Endodermal cell (in vitro differentiated cells): ENCODE data around the gene CNTNAP5. TPM values are rescaled to one million over a fixed set of nuclear protein-coding genes. Genes with fewer than 3 reads are reported as not detected.

Experiments used
- DNase-seq: peaks from one replicate; pipeline ENCODE4 v3.0.0-alpha.2; 2017
- H3K27ac ChIP-seq: 2 replicates; pipeline ENCODE4 v1.5.1; 2013; ENCODE audit warnings: mild to moderate bottlenecking, low read depth, low read length, moderate library complexity
- H3K27me3 ChIP-seq: 2 replicates; pipeline ENCODE4 v1.6.1; 2013; ENCODE audit warnings: mild to moderate bottlenecking, low read length, moderate library complexity; ENCODE audit not compliant: insufficient read depth, control insufficient read depth, poor library complexity, severe bottlenecking
- H3K36me3 ChIP-seq: 2 replicates; pipeline ENCODE4 v1.7.0; 2013; ENCODE audit warnings: mild to moderate bottlenecking, low read length, moderate library complexity; ENCODE audit not compliant: control insufficient read depth, insufficient read depth
- H3K4me1 ChIP-seq: one replicate; pipeline ENCODE4 v1.7.0; 2013; ENCODE audit warnings: low read length; ENCODE audit not compliant: control insufficient read depth, insufficient read depth
- H3K4me3 ChIP-seq: 2 replicates; pipeline ENCODE4 v1.5.1; 2013; ENCODE audit warnings: mild to moderate bottlenecking, low read length, moderate library complexity
- H3K9ac ChIP-seq: 2 replicates; pipeline ENCODE4 v1.6.1; 2013; ENCODE audit warnings: mild to moderate bottlenecking, low read length, moderate library complexity; ENCODE audit not compliant: poor library complexity, severe bottlenecking; ENCODE audit errors: extremely low read depth
- H3K9me3 ChIP-seq: 2 replicates; pipeline ENCODE4 v1.6.1; 2013; ENCODE audit warnings: mild to moderate bottlenecking, low read length, moderate library complexity; ENCODE audit not compliant: control insufficient read depth
- H3K27ac Mint-ChIP-seq: 2 replicates; pipeline ENCODE4 v1.8.0; 2020; ENCODE audit warnings: mixed read lengths
- H3K27me3 Mint-ChIP-seq: 2 replicates; pipeline ENCODE4 v1.8.0; 2021; ENCODE audit warnings: mild to moderate bottlenecking, mixed read lengths; ENCODE audit not compliant: insufficient read depth
- H3K36me3 Mint-ChIP-seq: 2 replicates; pipeline ENCODE4 v1.8.0; 2020; ENCODE audit warnings: low read depth, mixed read lengths
- H3K4me1 Mint-ChIP-seq: 2 replicates; pipeline ENCODE4 v1.8.0; 2020; ENCODE audit warnings: mixed read lengths
- H3K4me3 Mint-ChIP-seq: 2 replicates; pipeline ENCODE4 v1.8.0; 2020; ENCODE audit warnings: mild to moderate bottlenecking, moderate library complexity, mixed read lengths
- H3K9me3 Mint-ChIP-seq: 2 replicates; pipeline ENCODE4 v1.8.0; 2020; ENCODE audit warnings: mild to moderate bottlenecking, mixed read lengths
- WGBS, 2 experiments: methylation state at CpG; one replicate each; pipeline versions ENCODE4 v1.1.5 to v1.1.7; 2013; ENCODE audit warnings: missing lambda C conversion rate in 2 of 2, mixed read lengths in 1 of 2; ENCODE audit not compliant: insufficient coverage in 1 of 2, insufficient read length in 1 of 2; 5-methylcytosine and 5-hydroxymethylcytosine counted together
- total RNA-seq, 2 donors: library from RNA; stranded (reverse); fragmentation: NEBNext Ultra II Directional in 1 of 2; extraction: Animal tissue kit (Norgen Biotek cat#: 25700) in 1 of 2; gene quantifications; 2 replicates in 1 of 2; 3 replicates in 1 of 2; pipeline ENCODE4 v1.2.1, GENCODE V29; 2021
- TF ChIP-seq, protein P1 (sequence below): fragments of 200-600 bp; sonication (generic); conservative IDR thresholded peaks from 2 replicates; pipeline ENCODE4 v1.5.0; 2021; ENCODE audit warnings: antibody characterized with exemption, mild to moderate bottlenecking

The CNTNAP5 gene
- total RNA-seq, 2 donors from 2014 or later, result 0.70 to 4.4 TPM

DNA sequence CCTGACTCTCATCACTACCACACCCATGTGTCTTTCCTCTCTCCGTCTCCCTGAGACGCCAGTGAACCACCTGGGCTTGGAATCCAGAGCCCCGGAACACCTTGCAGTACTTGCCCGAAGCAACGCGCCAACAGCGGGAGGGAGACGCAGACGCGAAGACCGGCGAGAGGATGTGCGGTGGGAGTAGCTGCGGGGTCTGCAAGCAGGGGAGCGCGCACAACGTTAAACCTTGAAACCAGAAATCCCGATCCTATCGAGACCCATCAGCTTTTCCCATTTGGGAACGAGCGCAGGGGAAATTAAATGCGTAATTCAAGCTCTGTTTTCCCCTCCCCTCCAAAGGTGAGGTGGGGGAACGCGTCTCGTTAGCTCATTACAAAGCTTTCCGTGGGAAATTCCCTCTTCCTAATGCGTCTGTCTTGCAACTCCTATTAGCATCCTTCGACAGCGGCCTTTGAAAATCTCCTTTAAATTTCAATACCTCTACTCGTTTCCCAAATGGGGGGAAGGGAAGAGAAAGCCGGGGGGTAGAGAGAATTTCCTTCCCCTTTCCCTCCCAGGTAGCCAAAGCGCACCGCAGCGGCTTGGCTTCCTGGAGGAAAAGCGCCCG, 421 bp upstream of the CNTNAP5 start:
- H3K27me3 ChIP-seq, result peaks cover 58% of the 10 kb centered on the region
- Mint-ChIP-seq H3K4me1 (peaks cover 12% of the 10 kb centered on the region), H3K9me3 (no peaks in the 10 kb centered on the region), H3K27me3 (peaks cover 60% of the 10 kb centered on the region), H3K36me3 (no peaks in the 10 kb centered on the region), H3K4me3 (peak overlapping the region; percentile 59), H3K27ac (no peak overlapping the region)
- H3K9me3 ChIP-seq, result no peaks in the 10 kb centered on the region
- peak; percentile 77 for DNase-seq
- peak overlapping the region; percentile 32 for H3K9ac ChIP-seq
- H3K27ac ChIP-seq, result no peak overlapping the region
- 1 to 2% methylated on average over 9 to 35 of the region's 36 CpGs for WGBS, 2 experiments
- TF ChIP-seq, protein P1, sequence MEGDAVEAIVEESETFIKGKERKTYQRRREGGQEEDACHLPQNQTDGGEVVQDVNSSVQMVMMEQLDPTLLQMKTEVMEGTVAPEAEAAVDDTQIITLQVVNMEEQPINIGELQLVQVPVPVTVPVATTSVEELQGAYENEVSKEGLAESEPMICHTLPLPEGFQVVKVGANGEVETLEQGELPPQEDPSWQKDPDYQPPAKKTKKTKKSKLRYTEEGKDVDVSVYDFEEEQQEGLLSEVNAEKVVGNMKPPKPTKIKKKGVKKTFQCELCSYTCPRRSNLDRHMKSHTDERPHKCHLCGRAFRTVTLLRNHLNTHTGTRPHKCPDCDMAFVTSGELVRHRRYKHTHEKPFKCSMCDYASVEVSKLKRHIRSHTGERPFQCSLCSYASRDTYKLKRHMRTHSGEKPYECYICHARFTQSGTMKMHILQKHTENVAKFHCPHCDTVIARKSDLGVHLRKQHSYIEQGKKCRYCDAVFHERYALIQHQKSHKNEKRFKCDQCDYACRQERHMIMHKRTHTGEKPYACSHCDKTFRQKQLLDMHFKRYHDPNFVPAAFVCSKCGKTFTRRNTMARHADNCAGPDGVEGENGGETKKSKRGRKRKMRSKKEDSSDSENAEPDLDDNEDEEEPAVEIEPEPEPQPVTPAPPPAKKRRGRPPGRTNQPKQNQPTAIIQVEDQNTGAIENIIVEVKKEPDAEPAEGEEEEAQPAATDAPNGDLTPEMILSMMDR, result no peak
- H3K36me3 ChIP-seq, result no peaks in the 10 kb centered on the region
- H3K4me1 ChIP-seq, result peaks cover 4% of the 10 kb centered on the region
- peak overlapping the region; percentile 90 for H3K4me3 ChIP-seq

DNA sequence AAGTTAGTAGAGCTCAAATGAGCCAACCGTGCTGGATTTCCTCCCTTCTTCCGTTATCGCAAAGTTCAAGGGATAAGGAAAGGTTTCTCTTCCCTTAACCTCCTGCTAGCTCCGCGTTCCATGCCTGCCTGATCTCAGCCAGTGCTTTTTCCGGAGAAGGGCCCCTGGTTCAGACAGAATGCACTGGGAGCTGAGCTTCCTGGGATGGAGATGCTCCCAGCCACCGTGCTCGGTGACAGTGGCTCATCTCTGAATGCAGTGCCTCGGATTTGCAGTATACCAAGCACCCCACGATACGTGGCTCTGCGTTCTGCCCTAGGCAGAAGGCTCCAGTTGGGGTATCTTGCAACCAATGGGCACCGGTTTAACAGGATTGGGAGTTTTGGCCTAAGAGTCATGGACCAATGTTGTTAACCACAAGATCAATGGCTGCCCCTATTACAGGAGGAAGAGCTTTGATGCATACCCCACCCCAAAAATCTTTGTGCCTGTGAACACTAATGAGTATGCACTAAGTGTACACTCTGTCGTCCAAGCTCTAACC, 876 bp downstream of the CNTNAP5 start:
- H3K9ac ChIP-seq, result no peak overlapping the region
- peak overlapping the region; percentile 59 for H3K4me3 Mint-ChIP-seq
- H3K36me3 Mint-ChIP-seq, result no peaks in the 10 kb centered on the region

DNA sequence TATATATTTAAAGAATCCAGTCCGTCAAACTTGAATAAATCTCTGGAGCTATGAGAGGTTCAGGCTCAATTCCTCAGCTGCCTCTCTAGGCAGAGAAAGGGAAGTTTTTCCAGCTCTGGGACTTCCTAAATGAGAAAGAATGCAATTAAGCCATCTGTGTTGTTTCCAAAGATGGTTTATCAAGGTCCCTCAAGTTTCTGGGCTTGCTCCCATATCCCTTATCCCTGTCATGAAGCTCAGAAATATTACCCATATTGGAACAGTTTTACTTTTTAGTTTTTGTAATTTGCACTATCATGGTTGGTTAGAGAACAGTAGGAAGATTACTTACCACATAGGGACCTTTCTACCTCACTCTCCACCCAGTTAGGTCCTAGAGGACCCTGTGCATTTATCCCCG, 1.4 kb downstream of the CNTNAP5 start:
- peaks cover 56% of the 10 kb centered on the region for H3K27me3 Mint-ChIP-seq
- no peak overlapping the region for H3K4me3 Mint-ChIP-seq
- H3K4me1 Mint-ChIP-seq, result peaks cover 12% of the 10 kb centered on the region
- H3K27ac Mint-ChIP-seq, result no peak overlapping the region
- no peaks in the 10 kb centered on the region for H3K9me3 Mint-ChIP-seq
- Histone ChIP-seq H3K27me3 (peaks cover 52% of the 10 kb centered on the region), H3K4me3 (peak overlapping the region; percentile 90), H3K27ac (no peak overlapping the region), H3K9me3 (no peaks in the 10 kb centered on the region), H3K36me3 (no peaks in the 10 kb centered on the region), H3K4me1 (peaks cover 4% of the 10 kb centered on the region), H3K9ac (no peak overlapping the region)
- 71 to 95% methylated on average over 1 to 2 of the region's 2 CpGs for WGBS, 2 experiments
- DNase-seq, result no peak
- TF ChIP-seq, protein P1, result no peak
- H3K36me3 Mint-ChIP-seq, result no peaks in the 10 kb centered on the region

More for the DNA sequence above, 876 bp downstream of the CNTNAP5 start:
- Histone ChIP-seq H3K4me1 (peaks cover 4% of the 10 kb centered on the region), H3K9me3 (no peaks in the 10 kb centered on the region), H3K27ac (no peak overlapping the region), H3K27me3 (peaks cover 58% of the 10 kb centered on the region), H3K36me3 (no peaks in the 10 kb centered on the region), H3K4me3 (peak overlapping the region; percentile 90)
- no peaks in the 10 kb centered on the region for H3K9me3 Mint-ChIP-seq
- WGBS, 2 experiments, result 49 to 55% methylated on average over 12 to 14 of the region's 14 CpGs
- H3K27ac Mint-ChIP-seq, result no peak overlapping the region
- H3K4me1 Mint-ChIP-seq, result peaks cover 12% of the 10 kb centered on the region
- TF ChIP-seq, protein P1, result no peak
- DNase-seq, result no peak
- H3K27me3 Mint-ChIP-seq, result peaks cover 60% of the 10 kb centered on the region
